Skeletal muscle satellite cell (primary cell): ENCODE data around the gene CARMIL3.
"Not testable (repeated sequence)": the region's sequence is repeated elsewhere in the genome, so short reads cannot be mapped to it uniquely, and the experiment has no call there.

Source experiments
- H3K27me3 ChIP-seq: 2 replicates; pipeline ENCODE4 v1.7.0; 2013; ENCODE audit warnings: low read length; ENCODE audit not compliant: control insufficient read depth, insufficient read depth
- H3K36me3 ChIP-seq: 2 replicates; pipeline ENCODE4 v1.7.0; 2013; ENCODE audit warnings: mild to moderate bottlenecking, control low read depth, low read length; ENCODE audit not compliant: insufficient read depth
- H3K4me1 ChIP-seq: 2 replicates; pipeline ENCODE4 v1.7.0; 2013; ENCODE audit warnings: low read length; ENCODE audit not compliant: control insufficient read depth, insufficient read depth
- H3K4me2 ChIP-seq: 2 replicates; pipeline ENCODE4 v1.7.0; 2013; ENCODE audit warnings: mild to moderate bottlenecking, low read length
- H3K4me3 ChIP-seq: 2 replicates; pipeline ENCODE4 v1.7.0; 2013; ENCODE audit warnings: low read length
- H3K9ac ChIP-seq: 2 replicates; pipeline ENCODE4 v1.7.0; 2013; ENCODE audit warnings: mild to moderate bottlenecking, low read depth, low read length, moderate library complexity
- H3K9me3 ChIP-seq: replicated peaks from 2 replicates; pipeline ENCODE4 v1.7.0; 2013; ENCODE audit warnings: mild to moderate bottlenecking, control low read depth, low read length

Gene CARMIL3

GRCh38 chr14:24042746-24043145 lies 9.1 kb upstream of the CARMIL3 start:
- Histone ChIP-seq H3K4me3 (no peak overlapping the region), H3K4me2 (no peak overlapping the region), H3K9ac (no peak overlapping the region), H3K27me3 (peaks cover 19% of the 10 kb centered on the region), H3K9me3 (no peaks in the 10 kb centered on the region), H3K4me1 (no peaks in the 10 kb centered on the region), H3K36me3 (no peaks in the 10 kb centered on the region)

GRCh38 chr14:24049002-24049401 lies 2.8 kb upstream of the CARMIL3 start:
- not testable (repeated sequence) for H3K9me3 ChIP-seq, H3K9ac ChIP-seq, H3K4me2 ChIP-seq, H3K36me3 ChIP-seq, H3K4me1 ChIP-seq, H3K4me3 ChIP-seq
- peaks cover 52% of the 10 kb centered on the region for H3K27me3 ChIP-seq

- not testable (repeated sequence) for H3K4me3 ChIP-seq, H3K9me3 ChIP-seq, H3K9ac ChIP-seq, H3K36me3 ChIP-seq, H3K4me2 ChIP-seq, H3K4me1 ChIP-seq
- H3K27me3 ChIP-seq = peaks cover 59% of the 10 kb centered on the region
Measured at GRCh38 chr14:24050753-24051152, 1.1 kb upstream of the CARMIL3 start.

- H3K27me3 ChIP-seq = peaks cover 59% of the 10 kb centered on the region
- H3K9ac ChIP-seq = peak overlapping the region; percentile 74
- peaks cover 9% of the 10 kb centered on the region for H3K4me1 ChIP-seq
Measured at GRCh38 chr14:24051176-24051788, 527 bp upstream of the CARMIL3 start.

GRCh38 chr14:24052656-24053547 lies 1.1 kb downstream of the CARMIL3 start:
- peak overlapping the region; percentile 94 for H3K4me2 ChIP-seq
- H3K9ac ChIP-seq = no peak overlapping the region
- peaks cover 9% of the 10 kb centered on the region for H3K4me1 ChIP-seq
- H3K9me3 ChIP-seq = no peaks in the 10 kb centered on the region
- H3K4me3 ChIP-seq = peak overlapping the region; percentile 78
- H3K36me3 ChIP-seq = no peaks in the 10 kb centered on the region
- peaks cover 60% of the 10 kb centered on the region for H3K27me3 ChIP-seq

More at GRCh38 chr14:24051176-24051788, 527 bp upstream of the CARMIL3 start:
- Histone ChIP-seq H3K4me2 (peak overlapping the region; percentile 94), H3K4me3 (peak overlapping the region; percentile 78), H3K9me3 (no peaks in the 10 kb centered on the region), H3K36me3 (no peaks in the 10 kb centered on the region)

- H3K9me3 ChIP-seq = no peaks in the 10 kb centered on the region
Measured at GRCh38 chr14:24053548-24054323, 1.9 kb downstream of the CARMIL3 start.

GRCh38 chr14:24054324-24054641 lies 2.5 kb downstream of the CARMIL3 start:
- H3K27me3 ChIP-seq = peaks cover 51% of the 10 kb centered on the region
- H3K4me1 ChIP-seq = peaks cover 9% of the 10 kb centered on the region
- H3K9ac ChIP-seq = no peak overlapping the region
- no peak overlapping the region for H3K4me2 ChIP-seq
- H3K9me3 ChIP-seq = no peaks in the 10 kb centered on the region
- no peak overlapping the region for H3K4me3 ChIP-seq
- no peaks in the 10 kb centered on the region for H3K36me3 ChIP-seq

More at GRCh38 chr14:24053548-24054323, 1.9 kb downstream of the CARMIL3 start:
- H3K4me3 ChIP-seq = no peak overlapping the region
- no peaks in the 10 kb centered on the region for H3K36me3 ChIP-seq
- H3K4me2 ChIP-seq = no peak overlapping the region
- peaks cover 9% of the 10 kb centered on the region for H3K4me1 ChIP-seq
- H3K9ac ChIP-seq = no peak overlapping the region
- peaks cover 56% of the 10 kb centered on the region for H3K27me3 ChIP-seq

GRCh38 chr14:24054646-24055045 lies 2.8 kb downstream of the CARMIL3 start:
- Histone ChIP-seq H3K4me1 (peaks cover 9% of the 10 kb centered on the region), H3K27me3 (peaks cover 50% of the 10 kb centered on the region), H3K36me3 (no peaks in the 10 kb centered on the region), H3K9ac (no peak overlapping the region), H3K9me3 (no peaks in the 10 kb centered on the region), H3K4me2 (no peak overlapping the region), H3K4me3 (no peak overlapping the region)

- Histone ChIP-seq H3K9me3 (no peaks in the 10 kb centered on the region), H3K9ac (no peak overlapping the region), H3K36me3 (no peaks in the 10 kb centered on the region), H3K4me2 (no peak overlapping the region), H3K4me1 (peaks cover 9% of the 10 kb centered on the region), H3K4me3 (no peak overlapping the region), H3K27me3 (peaks cover 46% of the 10 kb centered on the region)
Measured at GRCh38 chr14:24055971-24056799, 4.4 kb downstream of the CARMIL3 start.

- Histone ChIP-seq H3K4me1 (peaks cover 5% of the 10 kb centered on the region), H3K36me3 (no peaks in the 10 kb centered on the region), H3K4me3 (no peak overlapping the region), H3K9me3 (no peaks in the 10 kb centered on the region), H3K9ac (no peak overlapping the region), H3K4me2 (no peak overlapping the region), H3K27me3 (peaks cover 46% of the 10 kb centered on the region)
Measured at GRCh38 chr14:24056800-24057184, 5.0 kb downstream of the CARMIL3 start.

- Histone ChIP-seq H3K9me3 (no peaks in the 10 kb centered on the region), H3K36me3 (no peaks in the 10 kb centered on the region), H3K4me2 (no peak overlapping the region), H3K4me3 (no peak overlapping the region), H3K9ac (no peak overlapping the region), H3K4me1 (peaks cover under 1% of the 10 kb centered on the region), H3K27me3 (peaks cover 49% of the 10 kb centered on the region)
Measured at GRCh38 chr14:24057271-24057670, 5.5 kb downstream of the CARMIL3 start.
